H1 (cell line): ENCODE results near the gene PHACTR1. TPM values are rescaled to one million over a fixed set of nuclear protein-coding genes. Genes with fewer than 3 reads are reported as not detected.

ENCODE experiments used
- CTCF ChIA-PET: fragments of 300-600 bp; sonication (Branson Sonifier 250); formaldehyde crosslinking; loops from one replicate; lab custom pipeline; 2021; ENCODE audit not compliant: partially characterized antibody; lab: Charles Lee
- POLR2A ChIA-PET: fragments of 300-600 bp; sonication (Branson Sonifier 250); formaldehyde crosslinking; loops from one replicate; lab custom pipeline; 2021; ENCODE audit warnings: inconsistent platforms; ENCODE audit not compliant: partially characterized antibody; lab: Charles Lee
- DNase-seq, 2 experiments: peaks; one replicate each; pipeline versions ENCODE4 v3.0.0 to v3.0.0-alpha.2; 2010 to 2022; ENCODE audit warnings: low spot score in 2 of 2, low read depth in 1 of 2, mixed read lengths in 1 of 2
- FAIRE-seq: peaks from 2 replicates; lab custom pipeline; 2011; peaks lifted over from hg19 to GRCh38; lab: Jason Lieb, UNC
- H2AFZ ChIP-seq: 2 replicates; pipeline ENCODE4 v1.8.1; 2012; ENCODE audit warnings: low read length, inconsistent platforms
- H2AK5ac ChIP-seq: 2 replicates; pipeline ENCODE4 v1.6.1; 2013; ENCODE audit warnings: low read depth, low read length
- H2BK120ac ChIP-seq: replicated peaks from 2 replicates; pipeline ENCODE3; 2013; ENCODE audit warnings: low read depth, low read length, inconsistent platforms
- H2BK12ac ChIP-seq: 2 replicates; pipeline ENCODE4 v1.6.1; 2013; ENCODE audit warnings: low read depth, low read length
- H2BK15ac ChIP-seq: 2 replicates; pipeline ENCODE4 v1.6.1; 2013; ENCODE audit warnings: low read length
- H2BK20ac ChIP-seq: 2 replicates; pipeline ENCODE4 v1.6.1; 2013; ENCODE audit warnings: low read length
- H2BK5ac ChIP-seq: 2 replicates; pipeline ENCODE4 v1.6.1; 2013; ENCODE audit warnings: low read depth, low read length
- H3K14ac ChIP-seq: 2 replicates; pipeline ENCODE4 v1.6.1; 2013; ENCODE audit warnings: inconsistent platforms; ENCODE audit not compliant: insufficient read length
- H3K18ac ChIP-seq: 2 replicates; pipeline ENCODE4 v1.6.1; 2013; ENCODE audit warnings: low read length; ENCODE audit errors: extremely low read depth
- H3K23ac ChIP-seq: 2 replicates; pipeline ENCODE4 v1.6.1; 2013; ENCODE audit warnings: inconsistent platforms; ENCODE audit not compliant: insufficient read length
- H3K23me2 ChIP-seq: 2 replicates; pipeline ENCODE4 v1.6.1; 2013; ENCODE audit warnings: low read depth, low read length
- H3K27ac ChIP-seq: 2 replicates; pipeline ENCODE4 v1.6.1; 2011; ENCODE audit warnings: low read depth, low read length, inconsistent platforms
- H3K27me3 ChIP-seq, 4 experiments: replicated peaks in 1 of 4; 1 replicate in 1 of 4; 2 replicates in 3 of 4; pipeline versions ENCODE4 v1.6.1 to v1.8.1; 2011 to 2013; ENCODE audit warnings: low read length in 3 of 4, mild to moderate bottlenecking in 3 of 4, inconsistent platforms in 2 of 4, mixed read lengths in 2 of 4, moderate library complexity in 1 of 4; ENCODE audit not compliant: control insufficient read depth in 3 of 4, insufficient read depth in 3 of 4; ENCODE audit errors: extremely low read depth in 1 of 4
- H3K36me3 ChIP-seq, 4 experiments: 2 replicates each; pipeline versions ENCODE4 v1.6.1 to v1.8.1; 2011 to 2013; ENCODE audit warnings: mild to moderate bottlenecking in 4 of 4, low read length in 3 of 4, moderate library complexity in 2 of 4, control low read depth in 1 of 4, inconsistent platforms in 1 of 4; ENCODE audit not compliant: insufficient read depth in 4 of 4, control insufficient read depth in 2 of 4
- H3K4ac ChIP-seq: replicated peaks from 2 replicates; pipeline ENCODE3; 2013; ENCODE audit warnings: low read length, low read depth, mixed read lengths, inconsistent platforms; ENCODE audit not compliant: insufficient read length
- H3K4me1 ChIP-seq, 4 experiments: replicated peaks in 1 of 4; 1 replicate in 1 of 4; 2 replicates in 3 of 4; pipeline versions ENCODE4 v1.6.1 to v1.8.1; 2011 to 2013; ENCODE audit warnings: low read length in 3 of 4, inconsistent platforms in 2 of 4, mixed read lengths in 1 of 4; ENCODE audit not compliant: insufficient read depth in 4 of 4, control insufficient read depth in 3 of 4
- H3K4me2 ChIP-seq, 2 experiments: 2 replicates each; pipeline versions ENCODE4 v1.6.1 to v1.8.1; 2011 to 2013; ENCODE audit warnings: low read depth in 2 of 2, low read length in 2 of 2, control low read depth in 1 of 2, inconsistent platforms in 1 of 2, mild to moderate bottlenecking in 1 of 2; ENCODE audit not compliant: insufficient read depth in 1 of 2
- H3K4me3 ChIP-seq, 4 experiments: fragments of 200-600, 300-600 bp in 1 of 4; sonication (generic), shearing (Covaris generic), sonication (Bioruptor Twin) in 1 of 4; 2 replicates each; pipeline versions ENCODE4 v1.5.1 to v1.8.1; 2011 to 2016; ENCODE audit warnings: low read length in 4 of 4, low read depth in 3 of 4, control low read depth in 2 of 4, inconsistent platforms in 2 of 4, mild to moderate bottlenecking in 2 of 4, mixed read lengths in 1 of 4, moderate library complexity in 1 of 4; ENCODE audit not compliant: insufficient read depth in 2 of 4; ENCODE audit errors: extremely low read depth in 1 of 4
- H3K56ac ChIP-seq: replicated peaks from 2 replicates; pipeline ENCODE3; 2013; ENCODE audit warnings: low read depth, mild to moderate bottlenecking, mixed read lengths, low read length, inconsistent platforms; ENCODE audit not compliant: insufficient read length
- H3K79me1 ChIP-seq: 2 replicates; pipeline ENCODE4 v1.6.1; 2013; ENCODE audit warnings: low read depth, low read length, control low read depth
- H3K79me2 ChIP-seq, 2 experiments: 2 replicates each; pipeline versions ENCODE4 v1.6.1 to v1.8.1; 2012 to 2013; ENCODE audit warnings: low read length in 2 of 2, mild to moderate bottlenecking in 2 of 2, inconsistent platforms in 1 of 2; ENCODE audit not compliant: insufficient read depth in 2 of 2, control insufficient read depth in 1 of 2
- H3K9ac ChIP-seq, 4 experiments: replicated peaks in 1 of 4; 1 replicate in 1 of 4; 2 replicates in 3 of 4; pipeline versions ENCODE4 v1.6.1 to v1.8.1; 2011 to 2013; ENCODE audit warnings: low read depth in 3 of 4, low read length in 3 of 4, control low read depth in 2 of 4, mild to moderate bottlenecking in 2 of 4, moderate library complexity in 2 of 4, inconsistent platforms in 1 of 4; ENCODE audit errors: extremely low read depth in 1 of 4
- H3K9me3 ChIP-seq, 2 experiments: 2 replicates each; pipeline versions ENCODE4 v1.6.1 to v1.8.1; 2012 to 2013; ENCODE audit warnings: mild to moderate bottlenecking in 2 of 2, moderate library complexity in 2 of 2, control low read depth in 1 of 2, inconsistent platforms in 1 of 2, low read depth in 1 of 2, low read length in 1 of 2, mixed read lengths in 1 of 2; ENCODE audit not compliant: insufficient read depth in 2 of 2
- H4K20me1 ChIP-seq, 2 experiments: replicated peaks in 1 of 2; 2 replicates each; pipeline versions ENCODE3 to v1.8.1; 2011 to 2013; ENCODE audit warnings: inconsistent platforms in 2 of 2, low read length in 2 of 2, mild to moderate bottlenecking in 1 of 2; ENCODE audit not compliant: insufficient read depth in 2 of 2, control insufficient read depth in 1 of 2
- H4K5ac ChIP-seq: 2 replicates; pipeline ENCODE4 v1.6.1; 2013; ENCODE audit warnings: low read length, low read depth, mixed read lengths, inconsistent platforms; ENCODE audit not compliant: insufficient read length
- H4K8ac ChIP-seq: 2 replicates; pipeline ENCODE4 v1.8.0; 2013; ENCODE audit warnings: mild to moderate bottlenecking, moderate library complexity, low read length, inconsistent platforms; ENCODE audit not compliant: insufficient read depth; ENCODE audit errors: extremely low read depth
- H4K91ac ChIP-seq: replicated peaks from 2 replicates; pipeline ENCODE3; 2013; ENCODE audit warnings: low read length, mixed read lengths, inconsistent platforms; ENCODE audit not compliant: insufficient read length
- BCL11A ChIP-seq, 2 experiments: IDR thresholded peaks; one replicate each; pipeline ENCODE4 v1.6.1; 2011; ENCODE audit warnings: low read depth in 2 of 2, low read length in 2 of 2, mild to moderate bottlenecking in 2 of 2
- CHD1 ChIP-seq: IDR thresholded peaks from 2 replicates; pipeline ENCODE4 v1.6.1; 2012; ENCODE audit warnings: low read depth, low read length, improper control_type of control experiment
- CTBP2 ChIP-seq: IDR thresholded peaks from 2 replicates; pipeline ENCODE4 v1.7.0; 2011; ENCODE audit warnings: borderline replicate concordance, mild to moderate bottlenecking, moderate library complexity, mixed read lengths, low read length; ENCODE audit not compliant: insufficient read depth, insufficient read length
- EP300 ChIP-seq, 2 experiments: IDR thresholded peaks; 1 replicate in 1 of 2; 2 replicates in 1 of 2; pipeline ENCODE4 v1.6.1; 2011 to 2012; ENCODE audit warnings: low read depth in 2 of 2, low read length in 2 of 2, mild to moderate bottlenecking in 2 of 2, borderline replicate concordance in 1 of 2, inconsistent platforms in 1 of 2, moderate library complexity in 1 of 2
- HDAC6 ChIP-seq: IDR thresholded peaks from one replicate; pipeline ENCODE4 v1.7.1; 2012; ENCODE audit warnings: low read depth, mild to moderate bottlenecking, inconsistent platforms, low read length, moderate library complexity
- JUN ChIP-seq: IDR thresholded peaks from 2 replicates; pipeline ENCODE4 v1.6.1; 2011; ENCODE audit warnings: low read depth, mild to moderate bottlenecking, improper control_type of control experiment, low read length
- JUND ChIP-seq: IDR thresholded peaks from 2 replicates; pipeline ENCODE4 v1.6.1; 2011; ENCODE audit warnings: mild to moderate bottlenecking, improper control_type of control experiment, low read length
- MAX ChIP-seq: IDR thresholded peaks from 2 replicates; pipeline ENCODE4 v1.6.1; 2012; ENCODE audit warnings: inconsistent platforms
- NRF1 ChIP-seq: IDR thresholded peaks from 2 replicates; pipeline ENCODE4 v1.6.1; 2011; ENCODE audit warnings: mild to moderate bottlenecking, low read depth, low read length, improper control_type of control experiment
- POLR2A ChIP-seq, 2 experiments: IDR thresholded peaks; 1 replicate in 1 of 2; 2 replicates in 1 of 2; pipeline ENCODE4 v1.6.1; 2011; ENCODE audit warnings: low read depth in 2 of 2, low read length in 2 of 2, mild to moderate bottlenecking in 2 of 2; ENCODE audit errors: control extremely low read depth in 1 of 2
- SIRT6 ChIP-seq: IDR thresholded peaks from one replicate; pipeline ENCODE4 v1.7.1; 2012; ENCODE audit warnings: low read length, inconsistent platforms
- YY1 ChIP-seq: IDR thresholded peaks from 2 replicates; pipeline ENCODE4 v1.6.1; 2011; ENCODE audit warnings: low read depth, mild to moderate bottlenecking, low read length
- WGBS, 2 experiments: shearing (Covaris generic) in 1 of 2; methylation state at CpG; one replicate each; pipeline versions ENCODE4 v1.1.6 to v1.1.7; 2013 to 2015; ENCODE audit warnings: low lambda C conversion rate in 2 of 2, mixed read lengths in 2 of 2, inconsistent platforms in 1 of 2, low coverage in 1 of 2, missing lambda C conversion rate in 1 of 2; ENCODE audit not compliant: insufficient replicate concordance in 2 of 2, insufficient coverage in 1 of 2, insufficient read length in 1 of 2; ENCODE audit errors: extremely low coverage in 1 of 2, missing lambda C conversion rate in 1 of 2; 5-methylcytosine and 5-hydroxymethylcytosine counted together
- polyA plus RNA-seq, 7 experiments: library from polyadenylated mRNA; depleted of rRNA in 3 of 7; stranded (reverse) in 5 of 7; unstranded in 2 of 7; fragments of >200 nt in 5 of 7; fragments of 200-250 nt in 2 of 7; gene quantifications; 1 replicate in 5 of 7; 2 replicates in 1 of 7; 4 replicates in 1 of 7; pipeline versions ENCODE4 v1.2.1 to v1.2.3, GENCODE V29; 2011 to 2013; ENCODE audit warnings: missing spikeins in 2 of 7, mixed read lengths in 2 of 7
- total RNA-seq: library from RNA; stranded (reverse); fragmentation: NEBNext Ultra II Directional; extraction: Animal tissue kit (Norgen Biotek cat#: 25700); gene quantifications from 2 replicates; pipeline ENCODE4 v1.2.1, GENCODE V29; 2021
- TF ChIP-seq, protein P1 (sequence below): IDR thresholded peaks from 2 replicates; pipeline ENCODE4 v1.6.1; 2012; ENCODE audit warnings: inconsistent platforms

The PHACTR1 gene
- total and polyA plus RNA-seq, 2 of the 8 experiments (the other 6 are each of a cell fraction or from before 2014, with no cell fraction given) = 3.9 to 17.1 TPM

DNA sequence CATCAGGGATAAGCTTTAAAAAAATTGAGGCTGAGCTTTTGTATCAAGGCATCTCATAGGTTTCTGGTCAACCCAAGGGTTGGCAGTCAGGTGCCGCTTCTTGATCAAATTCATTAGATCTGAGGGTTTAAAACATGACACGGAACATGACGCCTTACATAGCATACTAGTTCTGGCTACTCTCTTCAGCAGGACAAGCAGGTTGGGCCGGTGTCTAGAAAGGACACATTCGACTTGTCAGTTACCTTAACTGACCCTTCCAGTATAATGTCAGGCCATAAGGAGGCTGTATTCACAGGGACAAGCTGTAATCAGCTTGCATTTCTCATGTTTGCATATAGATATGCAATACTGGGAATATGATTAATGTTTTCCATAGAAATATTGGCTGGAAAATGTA is 65.6 kb downstream of the PHACTR1 start:
- no peak for DNase-seq
- Histone ChIP-seq H2BK5ac (no peak overlapping the region), H3K4me1 (peaks cover 0 to 4% (median 0%) of the 10 kb centered on the region in 4 experiments; a peak in 3 of 7 replicates), H3K23me2 (no peaks in the 10 kb centered on the region; the same call in 1 of the 2 replicates), H2BK120ac (no peak overlapping the region), H3K9me3 (no peaks in the 10 kb centered on the region), H2AK5ac (no peak overlapping the region), H4K5ac (no peak overlapping the region), H4K91ac (no peak overlapping the region), H3K18ac (no peak overlapping the region), H3K4me3 (no peak overlapping the region), H2AFZ (no peak overlapping the region), H2BK12ac (no peak overlapping the region), H3K4ac (no peak overlapping the region), H3K9ac (no peak overlapping the region), H3K36me3 (no peaks in the 10 kb centered on the region), H4K20me1 (no peaks in the 10 kb centered on the region), H2BK20ac (no peak overlapping the region), H3K4me2 (no peak overlapping the region), H3K79me1 (no peaks in the 10 kb centered on the region), H3K27me3 (no peaks in the 10 kb centered on the region), H2BK15ac (no peak overlapping the region), H3K23ac (no peak overlapping the region), H4K8ac (no peak overlapping the region), H3K27ac (no peak overlapping the region), H3K79me2 (no peaks in the 10 kb centered on the region), H3K14ac (no peak overlapping the region), H3K56ac (no peak overlapping the region)
- ChIA-PET POLR2A (no interaction called here), CTCF (interaction anchor here (1.1 to 1.8 kb wide), 2 partner anchors 11 to 99 kb away, joined by 3 to 5 read pairs; no protein-coding TSS in a partner anchor)
- WGBS, 2 experiments = 94% methylated on average over 5 of the region's 5 CpGs; no CpG with 5 or more reads in 1 of the 2 experiments
- FAIRE-seq = no peak
- TF ChIP-seq EP300 (IDR thresholded peaks at IDR 0.05; ENCODE audit: borderline replicate concordance in 1 of 2, low read depth in 2 of 2, low read length in 2 of 2) = no peak
- TF ChIP-seq CTBP2 = no peak
- no peak for TF ChIP-seq NRF1
- no peak for TF ChIP-seq JUND
- TF ChIP-seq, protein P1, sequence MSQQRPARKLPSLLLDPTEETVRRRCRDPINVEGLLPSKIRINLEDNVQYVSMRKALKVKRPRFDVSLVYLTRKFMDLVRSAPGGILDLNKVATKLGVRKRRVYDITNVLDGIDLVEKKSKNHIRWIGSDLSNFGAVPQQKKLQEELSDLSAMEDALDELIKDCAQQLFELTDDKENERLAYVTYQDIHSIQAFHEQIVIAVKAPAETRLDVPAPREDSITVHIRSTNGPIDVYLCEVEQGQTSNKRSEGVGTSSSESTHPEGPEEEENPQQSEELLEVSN = no peak
- TF ChIP-seq CHD1 = no peak
- no peak for TF ChIP-seq BCL11A (IDR thresholded peaks at IDR 0.05; ENCODE audit: low read depth in 2 of 2, low read length in 2 of 2)
- TF ChIP-seq MAX = no peak
- TF ChIP-seq JUN = no peak
- TF ChIP-seq HDAC6 = no peak
- no peak for TF ChIP-seq YY1
- no peak for TF ChIP-seq POLR2A (IDR thresholded peaks at IDR 0.05; ENCODE audit: control extremely low read depth in 1 of 2, low read depth in 2 of 2, low read length in 2 of 2)
- TF ChIP-seq SIRT6 = no peak
